Pancreas (tissue), 10 donors: ENCODE data around the gene PLB1. TPM values are rescaled to one million over a fixed set of nuclear protein-coding genes. Genes with fewer than 3 reads are reported as not detected.
A peak's percentile ranks its signal among the peaks of the same experiment; 100 is the strongest.

ENCODE experiments used
- ATAC-seq, 4 donors: fragments of 200-7000 bp; cut with Tn5 transposase; one replicate each; pipeline versions ENCODE4 v1.8.0 to v1.9.1; 2020; ENCODE audit warnings: mild to moderate bottlenecking in 4 of 4, moderate library complexity in 4 of 4
- DNase-seq, 6 donors: peaks; one replicate each; pipeline ENCODE4 v3.0.0-alpha.2; 2020
- FAIRE-seq: peaks from 2 replicates; lab custom pipeline; 2012; peaks lifted over from hg19 to GRCh38; lab: Jason Lieb, UNC
- H3K27ac ChIP-seq, 4 donors: fragments of 200-600 bp; sonication (generic); 1 replicate in 3 of 4; 2 replicates in 1 of 4; pipeline versions ENCODE4 v1.5.0 to v1.8.0; 2020
- H3K27me3 ChIP-seq, 4 donors: fragments of 200-600 bp; one replicate each; pipeline ENCODE4 v1.8.0; 2021
- H3K36me3 ChIP-seq, 3 donors: fragments of 200-600 bp; sonication (generic) in 1 of 3; one replicate each; pipeline versions ENCODE4 v1.5.0 to v1.8.0; 2020 to 2021
- H3K4me1 ChIP-seq, 3 donors: fragments of 200-600 bp; one replicate each; pipeline ENCODE4 v1.8.0; 2021
- H3K4me3 ChIP-seq, 4 donors: fragments of 200-600 bp; sonication (generic) in 2 of 4; one replicate each; pipeline versions ENCODE4 v1.5.0 to v1.8.0; 2020 to 2021
- H3K9me3 ChIP-seq, 4 donors: fragments of 200-600 bp; one replicate each; pipeline ENCODE4 v1.8.0; 2021
- CTCF ChIP-seq, 4 donors: fragments of 200-600 bp; sonication (generic) in 3 of 4; IDR thresholded peaks; one replicate each; pipeline versions ENCODE4 v1.5.0 to v1.8.0; 2021; ENCODE audit warnings: antibody characterized with exemption in 4 of 4
- WGBS, 2 donors: extraction: QIAGEN DNeasy Blood & Tissue Kit; methylation state at CpG; one replicate each; pipeline ENCODE4 v1.1.7; 2013; 5-methylcytosine and 5-hydroxymethylcytosine counted together
- intact Hi-C, 3 donors: fragments of 100-400 bp; cut with DNase I; formaldehyde crosslinking; loops; one replicate each; pipeline versions ENCODE4 v1.11.1 to v1.14.2; 2022
- polyA plus RNA-seq, 2 donors: library from polyadenylated mRNA; stranded (reverse); fragments of 200-250 nt; gene quantifications; one replicate each; pipeline ENCODE4 v1.2.3, GENCODE V29; 2013
- total RNA-seq, 6 donors: library from RNA; stranded (reverse); fragmentation: NEBNext Ultra II Directional in 4 of 6; extraction: Animal tissue kit (Norgen Biotek cat#: 25700) in 4 of 6; gene quantifications; one replicate each; pipeline versions ENCODE4 v1.2.1 to v1.2.4, GENCODE V29; 2021 to 2023
- donor health status: healthy with polysubstance abuse.
- donor health status: DM: no; HTN: no; CAD: no; lungs with moderate emphysema.
- donor health status: DM: no; HTN: no; CAD: no.
- donor health status: control.
- donor health status: control.
- donor health status: Bipolar disorder and iron deficiency.
- donor health status: DM: yes; HTN: yes; CAD: no.
- donor health status: DM: no; HTN: no; CAD: no.
- donor health status: DM: no; HTN: no; CAD: no.
- donor health status: DM: yes; HTN: yes; CAD: no.

PLB1 gene
- total and polyA plus RNA-seq, 8 donors: 0.16 to 2.4 (median 0.93) TPM

- Histone ChIP-seq H3K27me3 (no peaks in the 10 kb centered on the region), H3K36me3 (no peaks in the 10 kb centered on the region), H3K9me3 (no peaks in the 10 kb centered on the region), H3K4me1 (peaks cover 11 to 17% (median 13%) of the 10 kb centered on the region in 3 donors), H3K4me3 (no peak overlapping the region), H3K27ac (no peak overlapping the region)
- no peak for ATAC-seq
- 95 to 98% methylated on average over 2 of the region's 2 CpGs for WGBS, 2 donors
- intact Hi-C loops: no loop called here
- FAIRE-seq: no peak
- no peak for DNase-seq
- TF ChIP-seq CTCF (IDR thresholded peaks at IDR 0.05): no peak
Measured at GRCh38 chr2:28668880-28669279, 173.0 kb downstream of the PLB1 start.

- Histone ChIP-seq H3K4me1 (peaks cover 0 to 8% (median 4%) of the 10 kb centered on the region in 3 donors), H3K36me3 (no peaks in the 10 kb centered on the region), H3K9me3 (no peaks in the 10 kb centered on the region), H3K4me3 (no peak overlapping the region), H3K27me3 (no peaks in the 10 kb centered on the region), H3K27ac (no peak overlapping the region)
- no peak for TF ChIP-seq CTCF (IDR thresholded peaks at IDR 0.05)
- FAIRE-seq (no peak), ATAC-seq (no peak), DNase-seq (no peak)
- WGBS, 2 donors: 87 to 88% methylated on average over 2 of the region's 2 CpGs
- intact Hi-C loops: no loop called here
Measured at GRCh38 chr2:28670856-28671255, 175.0 kb downstream of the PLB1 start.

- peaks cover 2 to 12% (median 10%) of the 10 kb centered on the region in 3 donors for H3K4me1 ChIP-seq
- WGBS, 2 donors: 98% methylated on average over 4 of the region's 4 CpGs
- FAIRE-seq: no peak
- no peak for TF ChIP-seq CTCF (IDR thresholded peaks at IDR 0.05)
- no peak overlapping the region for H3K4me3 ChIP-seq
- ATAC-seq: no peak
- H3K27ac ChIP-seq: no peak overlapping the region
- no peaks in the 10 kb centered on the region for H3K9me3 ChIP-seq
- no peaks in the 10 kb centered on the region for H3K36me3 ChIP-seq
- DNase-seq: no peak
- intact Hi-C loops: no loop called here
- H3K27me3 ChIP-seq: no peaks in the 10 kb centered on the region
Measured at GRCh38 chr2:28673338-28673737, 177.5 kb downstream of the PLB1 start.

GRCh38 chr2:28674062-28674712, 178.3 kb downstream of the PLB1 start:
- Histone ChIP-seq H3K4me1 (peaks cover 11 to 21% (median 14%) of the 10 kb centered on the region in 3 donors), H3K9me3 (no peaks in the 10 kb centered on the region), H3K36me3 (no peaks in the 10 kb centered on the region), H3K27ac (peak overlapping the region in 2 of 4 donors; percentile 30 to 59), H3K27me3 (no peaks in the 10 kb centered on the region), H3K4me3 (no peak overlapping the region)
- intact Hi-C loops: no loop called here
- ATAC-seq (peak; percentile 36 to 65 (median 50)), FAIRE-seq (no peak), DNase-seq (no peak)
- 43 to 46% methylated on average over 3 of the region's 3 CpGs for WGBS, 2 donors
- TF ChIP-seq CTCF (IDR thresholded peaks at IDR 0.05): no peak

GRCh38 chr2:28674713-28675068, 178.8 kb downstream of the PLB1 start:
- Histone ChIP-seq H3K36me3 (no peaks in the 10 kb centered on the region), H3K4me3 (no peak overlapping the region), H3K4me1 (peaks cover 14 to 26% (median 16%) of the 10 kb centered on the region in 3 donors), H3K9me3 (no peaks in the 10 kb centered on the region), H3K27me3 (no peaks in the 10 kb centered on the region), H3K27ac (no peak overlapping the region)
- intact Hi-C loops: no loop called here
- ATAC-seq (no peak), DNase-seq (no peak), FAIRE-seq (no peak)
- no peak for TF ChIP-seq CTCF (IDR thresholded peaks at IDR 0.05)
- WGBS, 2 donors: 86 to 96% methylated on average over 1 of the region's 1 CpG
